HG02840 (cell line): Measurements from ENCODE around the gene SPATC1L.
"Not testable (repeated sequence)": the region's sequence is repeated elsewhere in the genome, so short reads cannot be mapped to it uniquely, and the experiment has no call there.

Experiments
- ATAC-seq: cut with Tn5 transposase; IDR thresholded peaks from one replicate; pipeline ENCODE4 v1.9.1; 2021; ENCODE audit warnings: mild to moderate bottlenecking, moderate library complexity, moderate number of reproducible peaks; ENCODE audit not compliant: unreplicated experiment, low FRiP score

SPATC1L gene

DNA sequence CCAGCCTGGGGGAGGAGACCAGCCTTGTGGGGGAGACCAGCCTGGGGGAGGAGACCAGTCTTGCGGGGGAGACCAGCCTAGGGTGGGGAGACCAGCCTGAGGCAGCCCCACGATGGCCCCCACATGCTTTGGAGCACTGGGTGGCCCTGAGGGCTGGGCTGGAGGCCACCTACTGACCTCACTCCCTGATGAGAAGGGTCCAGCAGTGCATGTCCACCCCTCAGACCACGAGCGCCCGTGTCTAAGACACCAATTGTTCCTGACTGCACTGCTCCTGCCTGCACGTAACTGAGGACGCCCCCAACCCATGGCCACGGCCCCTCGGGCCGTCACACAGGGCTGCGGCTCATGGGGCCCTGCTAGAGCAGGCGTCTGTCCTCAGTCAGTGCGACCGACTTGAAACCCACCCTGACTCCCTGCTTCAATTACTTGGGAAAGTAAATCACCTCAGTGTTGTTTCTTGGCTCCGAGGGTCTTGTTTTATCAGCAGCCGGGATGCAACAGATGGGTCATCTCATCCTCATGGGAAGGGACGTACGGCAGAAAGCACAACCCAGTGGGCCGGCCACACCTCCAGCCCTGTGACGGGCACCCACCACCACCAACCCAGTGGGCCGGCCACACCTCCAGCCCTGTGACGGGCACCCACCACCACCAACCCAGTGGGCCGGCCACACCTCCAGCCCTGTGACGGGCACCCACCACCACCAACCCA is at the start of gene SPATC1L:
TSS of gene SPATC1L (minus strand) at position 550 of the 715 bp plus-strand sequence. CDS start 1,643 bp downstream, outside the sequence.
- ATAC-seq = peak; percentile 48

GRCh38 chr21:46229923-46230260 is 45.6 kb upstream of the SPATC1L start:
- ATAC-seq = no peak

GRCh38 chr21:46229133-46229922 is 45.1 kb upstream of the SPATC1L start:
- ATAC-seq = peak; percentile 28

DNA sequence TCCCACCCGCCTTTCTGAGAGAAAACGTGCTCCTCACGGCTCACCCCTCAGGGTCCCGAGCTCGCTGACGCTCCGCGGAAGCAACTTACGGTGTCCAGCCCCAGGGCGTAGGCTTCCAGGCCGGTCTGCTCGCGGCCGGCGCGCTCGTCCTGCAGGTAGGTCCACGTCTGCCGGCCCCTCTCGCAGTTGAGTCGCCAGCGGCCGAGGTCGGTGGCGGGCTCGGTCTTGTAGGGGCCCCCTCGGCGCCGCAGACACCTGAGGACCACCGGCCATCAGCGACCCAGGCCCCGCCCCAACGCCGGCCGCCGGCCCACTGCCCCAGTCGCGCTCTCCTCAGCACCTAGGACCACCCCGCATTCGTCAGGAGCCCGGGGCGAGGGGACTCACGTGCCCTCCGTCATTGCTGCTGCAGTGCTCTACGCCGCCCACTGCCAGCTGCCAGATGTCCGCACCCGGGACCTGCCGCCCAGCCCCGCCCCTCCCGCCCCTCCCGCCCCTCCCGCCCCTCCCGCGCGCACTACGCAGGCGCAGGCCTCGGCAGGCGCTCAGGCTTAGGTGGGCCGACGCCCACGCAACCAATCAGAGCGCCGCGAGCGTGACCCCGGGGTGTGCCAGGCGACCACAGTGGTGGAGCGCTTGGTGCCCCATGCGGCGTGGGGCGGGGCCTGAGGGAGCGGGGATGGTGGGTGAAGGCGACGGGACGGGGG is 44.2 kb upstream of the SPATC1L start, which contains the start of gene LSS:
TSS of gene LSS (minus strand) at position 430 of the 707 bp plus-strand sequence. CDS start at position 401, 29 bp downstream.
- peak; percentile 83 for ATAC-seq

DNA sequence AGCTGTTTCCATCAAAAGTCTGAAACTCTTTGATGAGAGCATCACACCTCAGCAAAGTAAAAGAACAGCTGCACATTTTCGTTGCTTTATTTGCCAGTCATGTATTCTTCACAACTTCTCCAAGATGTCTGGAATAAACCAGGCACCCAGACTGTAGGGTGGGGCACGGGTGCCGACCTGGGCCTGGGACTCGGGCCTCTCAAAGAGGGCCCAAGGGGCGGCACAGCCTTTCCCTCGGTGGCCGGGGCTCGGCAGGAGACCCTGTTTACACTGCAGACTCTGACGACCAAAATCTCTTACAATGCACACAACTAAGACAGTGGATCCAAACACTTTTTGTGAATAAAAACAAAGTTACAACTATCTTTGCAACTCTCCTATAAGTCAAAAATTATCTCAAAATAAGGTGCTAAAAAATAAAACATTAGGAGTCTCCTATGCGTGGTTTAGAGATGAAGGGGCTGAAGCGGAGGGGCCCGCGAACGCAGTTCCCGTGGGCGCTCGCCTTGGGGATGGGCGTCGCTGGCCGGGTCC is 43.6 kb upstream of the SPATC1L start:
- no peak for ATAC-seq

DNA sequence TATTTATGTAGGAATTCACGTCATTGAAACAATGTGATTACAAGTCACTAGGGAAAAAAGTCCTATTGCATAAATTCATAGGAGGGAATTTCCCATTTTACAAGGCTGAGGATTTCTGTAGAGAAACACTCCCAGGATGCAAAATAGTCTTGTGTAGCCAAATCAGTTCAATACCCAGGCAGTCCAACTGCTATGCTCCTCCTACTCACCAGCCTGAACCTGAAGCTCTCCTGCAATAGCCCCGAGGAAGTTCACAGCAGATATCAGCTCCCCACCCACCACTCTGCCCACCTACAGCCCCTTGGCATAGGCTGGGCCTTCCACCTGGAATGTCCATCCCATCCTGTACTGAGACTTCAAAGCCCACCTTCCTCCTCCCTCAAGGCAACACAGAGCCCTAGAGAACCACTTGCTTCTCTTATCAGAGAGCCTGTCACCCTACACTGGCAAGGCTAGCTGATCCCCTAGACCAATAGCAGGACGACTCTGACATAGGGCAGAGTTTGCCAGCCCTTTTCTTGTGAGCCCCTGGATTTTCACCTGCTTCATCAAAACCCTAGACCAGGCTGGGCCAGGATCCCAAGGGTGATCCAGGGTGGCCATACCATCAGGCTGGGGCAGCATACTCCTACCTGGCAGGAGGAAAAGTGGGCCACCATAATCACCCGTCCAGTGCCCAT is 42.8 kb upstream of the SPATC1L start:
- ATAC-seq = no peak

- ATAC-seq = no peak
Measured at GRCh38 chr21:46226146-46226545, 41.9 kb upstream of the SPATC1L start.

DNA sequence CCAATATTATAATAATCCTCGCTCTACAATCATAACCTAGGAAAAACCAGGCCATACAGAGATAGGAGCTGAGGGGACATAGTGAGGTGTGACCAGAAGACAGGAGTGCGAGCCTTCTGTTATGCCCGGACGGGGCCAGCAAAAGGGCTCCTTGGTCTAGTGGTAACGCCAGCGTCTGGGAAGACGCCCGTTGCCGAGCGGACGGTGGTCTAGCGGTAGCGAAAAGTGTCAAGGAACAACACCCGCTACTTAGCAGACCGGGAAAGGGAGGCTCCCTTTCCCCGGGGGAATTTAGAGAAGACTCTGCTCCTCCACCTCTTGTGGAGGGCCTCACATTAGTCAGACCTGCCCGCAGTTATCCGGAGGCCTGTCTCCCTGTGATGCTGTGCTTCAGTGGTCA is 39.4 kb upstream of the SPATC1L start:
- ATAC-seq = not testable (repeated sequence)

GRCh38 chr21:46223217-46223616 is 39.0 kb upstream of the SPATC1L start:
- no peak for ATAC-seq

DNA sequence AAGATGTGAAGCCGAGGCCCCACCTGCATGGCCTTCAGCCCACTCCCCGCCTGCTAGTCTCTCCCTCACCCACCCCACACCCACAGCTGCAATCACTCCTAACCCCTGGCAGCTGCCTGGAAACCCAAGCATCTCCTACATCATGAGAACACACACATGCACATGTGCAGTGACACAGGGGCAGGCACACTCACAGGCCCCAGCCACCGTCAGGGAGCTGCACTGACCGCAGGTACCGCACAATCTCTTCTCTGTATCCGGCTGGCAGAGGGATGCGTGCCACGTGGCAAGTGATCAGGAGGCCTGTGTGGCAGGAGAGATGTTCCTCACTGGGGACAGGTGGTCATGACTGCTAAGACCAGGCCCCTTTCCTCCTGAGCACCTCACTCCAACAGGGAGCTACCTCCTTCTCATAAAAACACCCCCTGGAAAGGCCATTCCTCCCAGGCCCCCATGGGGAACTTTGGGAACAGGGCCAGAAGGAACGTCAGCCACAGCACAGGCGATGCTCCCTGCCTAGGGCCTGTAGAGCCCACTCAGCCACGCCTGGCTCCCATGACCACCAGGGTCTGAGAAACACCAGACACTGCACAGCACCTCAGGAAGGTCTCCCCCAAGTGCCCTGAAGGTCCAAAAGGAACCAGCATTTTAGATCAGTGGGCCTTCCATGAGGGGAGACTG is 38.3 kb upstream of the SPATC1L start:
- no peak for ATAC-seq

DNA sequence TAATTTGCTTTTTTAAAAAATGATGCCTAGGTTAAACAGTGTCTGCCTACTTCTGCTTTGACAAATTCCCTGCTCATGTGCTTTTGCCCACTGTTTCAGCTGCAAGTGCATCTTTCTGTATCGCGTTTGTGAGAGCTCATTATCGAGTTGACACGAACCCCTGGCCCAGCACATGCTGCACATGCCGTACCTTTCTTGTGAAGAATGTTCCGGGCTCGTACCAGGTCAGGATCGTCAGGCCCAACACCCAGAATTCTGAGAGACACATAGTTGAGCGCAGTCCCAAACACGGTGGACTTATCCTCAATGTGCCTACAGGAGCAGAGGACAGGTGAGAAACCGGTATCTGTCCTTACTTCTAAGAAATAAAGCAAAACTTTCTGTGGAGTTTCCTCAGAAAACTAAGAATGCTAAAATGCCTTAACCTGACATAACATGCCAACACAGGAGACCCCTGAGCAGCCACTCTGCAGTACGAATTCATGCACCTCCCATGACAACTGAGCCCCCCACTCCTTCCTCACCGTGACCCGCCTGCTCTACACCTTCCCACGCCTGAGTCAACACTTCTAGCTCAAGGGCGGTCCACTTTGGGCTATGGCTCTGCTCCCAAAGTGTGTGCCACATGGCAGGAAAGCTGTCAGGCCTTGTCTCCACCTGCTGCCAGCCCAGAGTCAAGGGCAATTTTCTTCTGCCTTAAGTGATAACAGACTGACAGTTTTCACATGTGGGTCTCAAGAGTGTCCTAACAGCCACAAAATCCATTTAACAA is 37.6 kb upstream of the SPATC1L start:
- ATAC-seq = no peak

DNA sequence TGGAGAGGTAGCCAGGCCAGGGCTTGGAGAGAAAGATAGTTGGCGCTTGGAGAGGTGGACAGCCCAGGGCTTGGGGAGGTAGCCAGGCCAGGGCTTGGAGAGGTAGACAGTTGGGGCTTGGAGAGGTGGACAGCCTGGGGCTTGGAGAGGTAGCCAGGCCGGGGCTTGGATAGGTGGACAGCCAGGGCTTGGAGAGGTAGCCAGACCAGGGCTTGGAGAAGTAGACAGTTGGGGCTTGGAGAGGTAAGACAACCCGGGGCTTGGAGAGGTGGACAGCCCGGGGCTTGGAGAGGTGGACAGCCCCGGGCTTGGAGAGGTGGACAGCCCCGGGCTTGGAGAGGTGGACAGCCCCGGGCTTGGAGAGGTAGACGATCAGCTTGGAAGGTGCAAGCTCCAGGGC is 36.6 kb upstream of the SPATC1L start:
- no peak for ATAC-seq

GRCh38 chr21:46220275-46220810 is 36.1 kb upstream of the SPATC1L start:
- ATAC-seq = no peak

GRCh38 chr21:46219591-46220239 is 35.5 kb upstream of the SPATC1L start:
- ATAC-seq = no peak

- no peak for ATAC-seq
Measured at GRCh38 chr21:46218906-46219590, 34.8 kb upstream of the SPATC1L start.

DNA sequence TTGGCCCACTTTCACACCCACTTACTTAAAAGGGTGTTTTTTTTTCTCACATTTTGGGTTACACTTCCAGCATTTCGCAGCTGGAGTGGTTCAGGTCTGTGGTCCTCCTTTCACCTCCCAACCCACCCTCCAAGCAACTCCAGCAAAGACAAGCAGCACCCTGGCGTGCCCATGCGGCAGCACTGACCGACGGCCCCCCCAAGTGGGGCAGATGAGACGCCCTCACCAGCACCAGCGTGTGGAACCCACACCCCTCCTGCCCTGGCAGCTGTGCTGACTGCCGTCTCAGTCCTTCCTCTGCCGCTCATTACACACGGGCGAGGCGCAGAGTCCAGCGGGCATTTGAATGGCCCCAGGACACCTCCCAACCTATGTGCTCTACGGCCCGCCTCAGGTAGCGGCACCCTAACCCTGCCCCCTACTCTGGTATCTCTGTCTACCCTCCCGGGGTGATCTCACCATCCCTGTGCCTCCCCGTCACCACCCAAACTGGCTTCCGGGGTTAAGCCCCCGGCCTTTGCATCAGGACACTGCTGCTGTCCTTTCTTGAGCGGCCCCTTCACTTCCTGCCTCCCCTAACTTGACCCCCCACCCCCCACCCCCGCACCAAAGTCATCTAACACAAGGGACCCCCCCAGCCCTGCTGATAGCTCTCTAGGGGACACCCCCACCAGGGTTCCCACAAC is 33.4 kb upstream of the SPATC1L start:
- no peak for ATAC-seq

DNA sequence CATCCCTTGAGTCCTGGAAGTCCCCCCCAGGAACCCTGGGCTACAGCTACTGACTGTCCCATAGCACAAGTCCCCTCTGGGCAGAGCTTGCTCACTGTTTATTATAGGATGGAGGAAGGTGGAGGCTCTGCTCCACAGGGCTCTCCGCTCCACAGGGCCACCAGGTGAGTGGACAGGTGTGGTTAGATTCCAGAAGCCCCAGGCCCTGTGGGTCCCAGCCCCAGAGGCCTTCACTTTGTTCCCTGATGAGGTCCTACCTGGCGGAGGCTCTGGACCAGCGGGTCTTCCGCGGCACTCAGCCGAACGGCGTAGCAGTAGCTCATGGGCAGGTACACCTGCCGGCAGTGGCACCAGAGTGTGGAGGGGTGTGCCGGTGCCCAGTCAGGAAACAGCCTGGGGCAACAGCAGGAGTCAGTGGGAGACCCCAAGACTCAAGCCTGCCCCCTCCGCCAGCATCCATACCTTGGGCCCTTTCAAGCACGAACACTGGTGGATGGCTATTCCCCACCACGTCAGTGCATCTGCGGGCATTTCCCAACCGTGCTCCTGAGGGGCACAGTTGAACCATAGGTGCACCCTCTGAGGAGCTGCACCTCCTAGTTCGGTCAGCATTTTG is 32.0 kb upstream of the SPATC1L start:
- no peak for ATAC-seq
